Peyer's patch (tissue), 4 donors: ENCODE results near the gene SAMD5.

ENCODE experiments used
- CTCF ChIP-seq, 6 experiments: fragments of 450-650 bp in 4 of 6; fragments of 200-600 bp in 2 of 6; sonication (generic) in 1 of 6; IDR thresholded peaks; one replicate each; pipeline ENCODE4 v1.5.1; 2017 to 2019; ENCODE audit warnings: antibody characterized with exemption in 6 of 6, mild to moderate bottlenecking in 3 of 6, moderate library complexity in 1 of 6
- POLR2A ChIP-seq, 2 donors: fragments of 450-650 bp; IDR thresholded peaks; one replicate each; pipeline ENCODE4 v1.5.1; 2017; ENCODE audit warnings: antibody characterized with exemption in 2 of 2, mild to moderate bottlenecking in 2 of 2, moderate library complexity in 2 of 2

DNA sequence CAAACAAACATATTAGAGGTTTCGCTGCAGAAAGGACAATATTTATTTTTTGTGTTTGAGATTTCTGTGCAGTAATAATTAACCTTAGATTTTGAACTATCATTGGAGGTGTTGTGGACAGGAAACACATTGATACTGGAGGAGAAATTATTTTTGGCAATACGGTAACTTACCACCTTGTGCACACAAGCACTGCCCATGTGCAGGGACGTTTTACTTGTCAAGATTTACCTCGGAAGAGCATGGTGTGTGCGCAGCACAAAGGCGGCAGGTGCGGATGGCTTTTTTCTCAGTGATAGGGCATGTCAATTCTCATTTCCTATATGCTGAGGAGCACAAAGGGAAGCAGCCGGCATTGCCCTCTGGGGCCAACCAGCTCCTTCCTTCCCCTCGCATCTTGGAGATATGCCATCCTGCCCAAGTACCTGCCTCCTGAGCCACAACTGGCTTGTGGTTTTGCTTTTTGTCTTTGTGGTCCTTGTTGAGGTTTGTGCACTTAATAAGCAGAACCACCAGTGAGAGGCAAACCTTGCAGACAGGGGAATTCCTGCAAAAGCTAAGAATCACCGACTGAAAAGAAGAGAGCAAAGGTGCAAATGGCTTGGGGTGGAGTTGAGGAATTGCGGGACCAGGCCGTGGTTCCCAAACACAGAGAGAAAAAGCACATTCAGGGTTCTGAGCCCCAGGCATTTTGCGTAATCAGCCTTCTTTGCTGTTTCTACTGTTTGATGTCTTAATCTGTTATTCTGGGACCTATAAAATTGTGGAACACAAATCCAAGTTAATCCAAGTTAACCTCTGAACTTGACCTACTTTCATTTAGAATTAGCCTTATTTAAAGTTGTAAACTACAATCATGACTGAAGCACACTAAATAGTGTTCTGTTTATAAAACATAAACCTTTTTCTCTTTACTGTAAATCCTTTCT, 21.9 kb downstream of the SAMD5 start:
- TF ChIP-seq CTCF (IDR thresholded peaks at IDR 0.05) (no peak), POLR2A (IDR thresholded peaks at IDR 0.05) (no peak)
